ENCODE measurements around the gene PDE6C. TPM values are rescaled to one million over a fixed set of nuclear protein-coding genes. Genes with fewer than 3 reads are reported as not detected.
"Not testable (repeated sequence)": the region's sequence is repeated elsewhere in the genome, so short reads cannot be mapped to it uniquely, and the experiment has no call there.

The PDE6C gene
- total RNA-seq, 1 donor from 2014 or later, result not detected

GRCh38 chr10:93696582-93696981 is 84.2 kb downstream of the PDE6C start:
- FAIRE-seq; DNase-seq (ENCODE audit: low spot score in 2 of 2): not testable (repeated sequence)

GRCh38 chr10:93697207-93697606 is 84.9 kb downstream of the PDE6C start:
- DNase-seq (ENCODE audit: low spot score in 2 of 2) (no peak), FAIRE-seq (no peak)

- DNase-seq (ENCODE audit: low spot score in 2 of 2), result peak in 1 of 2 donors; percentile 16
- no peak for FAIRE-seq
Measured at GRCh38 chr10:93701866-93702209, 89.5 kb downstream of the PDE6C start.

DNA sequence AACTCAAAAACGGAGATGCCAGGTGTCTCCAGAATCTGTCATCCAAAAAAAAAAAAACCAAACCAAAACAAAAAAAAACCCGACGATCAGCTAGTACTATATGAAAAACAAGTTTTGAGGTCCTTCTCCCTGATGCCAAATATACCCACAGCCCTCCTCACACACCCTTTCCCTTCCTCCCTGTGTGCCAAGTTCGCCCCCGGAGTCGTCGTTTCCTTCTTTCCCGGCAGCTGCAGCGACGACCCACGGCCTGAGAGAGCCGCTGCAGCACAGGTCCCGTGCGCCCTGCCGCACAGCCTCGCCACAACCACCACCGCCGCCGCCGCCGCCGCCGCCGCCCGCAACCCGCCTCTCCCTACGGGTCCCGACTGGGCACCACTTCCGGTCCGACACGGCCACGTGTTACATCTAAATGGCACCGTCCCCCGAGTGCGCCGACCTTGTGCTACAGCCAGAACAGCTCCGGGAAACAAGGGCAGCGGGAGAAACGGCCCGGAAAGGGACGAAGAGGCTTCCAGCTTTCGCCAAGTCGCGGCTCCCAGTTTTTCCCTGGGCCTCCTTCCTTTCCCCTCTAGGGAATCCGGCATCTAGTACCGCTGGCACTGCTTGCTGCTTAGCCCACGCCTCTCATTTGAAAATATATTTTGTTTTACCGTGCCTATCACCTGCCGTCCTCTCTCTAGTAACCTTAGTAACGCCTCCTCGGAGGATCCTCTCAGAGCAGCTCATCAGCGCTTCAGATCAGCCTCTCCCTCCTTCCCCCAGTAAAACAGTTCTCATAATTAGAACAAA is 90.1 kb downstream of the PDE6C start, which contains the start of gene FRA10AC1:
TSS of gene FRA10AC1 (minus strand) at position 383 of the 792 bp plus-strand sequence. CDS start 2,486 bp downstream, outside the sequence.
- peak; percentile 70 to 81 for DNase-seq (ENCODE audit: low spot score in 2 of 2)
- FAIRE-seq, result no peak

DNA sequence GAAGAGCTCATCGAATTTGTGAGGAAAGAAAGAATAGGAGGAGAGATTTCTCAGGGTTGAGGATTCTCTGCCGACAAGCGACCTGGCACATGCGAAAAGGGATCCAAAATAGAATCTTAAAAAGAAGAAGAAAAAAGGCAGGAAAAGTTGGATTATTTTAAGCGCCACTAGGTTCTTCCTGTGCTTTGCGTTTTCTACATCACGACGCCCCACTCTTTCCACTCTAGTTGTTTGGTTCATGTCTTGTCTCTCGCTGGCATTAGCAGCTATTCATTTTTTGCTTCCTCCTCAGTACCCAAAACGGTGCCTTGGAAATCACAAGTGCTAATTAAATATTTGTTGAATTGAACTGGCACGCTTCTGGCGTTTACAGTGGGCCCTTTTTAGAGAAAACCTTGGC is 90.7 kb downstream of the PDE6C start:
- DNase-seq (ENCODE audit: low spot score in 2 of 2) (peak in 1 of 2 donors; percentile 31), FAIRE-seq (no peak)

DNA sequence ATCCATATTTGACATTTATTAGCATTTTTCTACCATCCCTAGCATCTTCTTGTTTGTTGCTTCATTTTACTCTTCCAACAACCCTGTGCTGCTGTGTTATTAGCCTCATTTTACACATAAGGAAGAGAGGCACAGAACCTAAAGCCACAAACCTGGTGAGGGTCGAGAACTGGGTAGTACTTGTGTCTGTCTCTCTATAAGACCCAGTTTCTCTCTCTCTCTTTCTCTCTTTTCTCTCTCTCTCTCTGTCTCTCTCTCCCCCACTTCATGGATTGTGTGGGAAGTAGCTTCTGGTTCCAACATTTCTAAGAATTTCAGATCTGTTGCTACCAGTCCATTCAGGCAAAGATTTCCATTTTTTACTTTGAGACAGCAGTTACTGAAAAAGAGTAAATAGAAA is 91.5 kb downstream of the PDE6C start:
- DNase-seq (ENCODE audit: low spot score in 2 of 2) (no peak), FAIRE-seq (no peak)

DNA sequence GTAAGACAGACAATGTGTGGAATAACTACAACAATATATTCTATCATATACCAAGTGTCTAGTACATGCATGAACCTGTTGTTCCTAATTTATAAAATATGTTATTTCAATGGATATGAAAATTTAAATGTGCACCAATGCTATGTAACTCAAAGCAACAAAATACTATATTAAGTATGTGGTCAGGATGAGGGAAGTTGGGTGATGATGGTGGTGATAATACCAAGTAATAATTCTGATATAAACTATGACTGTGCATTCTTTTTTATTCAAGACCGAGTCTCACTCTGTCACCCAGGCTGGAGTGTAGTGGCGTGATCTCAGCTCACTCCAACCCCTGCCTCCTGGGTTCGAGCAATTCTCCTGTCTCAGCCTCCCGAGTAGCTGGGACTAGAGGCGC is 92.1 kb downstream of the PDE6C start:
- FAIRE-seq (no peak), DNase-seq (ENCODE audit: low spot score in 2 of 2) (no peak)

GRCh38 chr10:93707623-93708022 is 95.3 kb downstream of the PDE6C start:
- DNase-seq (ENCODE audit: low spot score in 2 of 2) (no peak), FAIRE-seq (no peak)

- FAIRE-seq (no peak), DNase-seq (ENCODE audit: low spot score in 2 of 2) (no peak)
Measured at GRCh38 chr10:93710333-93710909, 98.1 kb downstream of the PDE6C start.

DNA sequence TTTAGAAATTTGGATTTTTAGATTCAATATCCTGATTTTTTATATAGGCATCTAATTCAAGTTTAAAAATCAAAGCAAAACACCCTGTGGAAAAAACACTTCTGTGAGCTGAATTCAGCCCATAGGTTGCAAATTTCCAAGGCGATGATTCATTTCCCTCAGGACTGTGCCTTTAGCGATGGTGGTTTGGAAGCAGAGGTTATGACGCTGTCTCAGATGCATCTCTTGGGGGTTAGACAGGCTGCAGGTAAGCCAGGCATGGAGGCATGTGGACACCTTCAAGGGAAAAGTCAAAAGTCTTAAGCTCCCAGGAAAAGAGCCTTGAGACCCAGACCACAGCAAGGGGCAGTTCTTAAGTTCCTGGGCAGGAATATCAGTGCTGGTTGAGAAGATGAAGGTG is 99.6 kb downstream of the PDE6C start:
- no peak for FAIRE-seq

GRCh38 chr10:93712593-93712992 is 100.3 kb downstream of the PDE6C start:
- FAIRE-seq, result no peak

More for the DNA sequence above, 99.6 kb downstream of the PDE6C start:
- DNase-seq (ENCODE audit: low spot score in 2 of 2), result no peak

GRCh38 chr10:93715345-93715744 is 103.0 kb downstream of the PDE6C start:
- FAIRE-seq, result no peak
- DNase-seq (ENCODE audit: low spot score in 2 of 2), result no peak

More at GRCh38 chr10:93712593-93712992, 100.3 kb downstream of the PDE6C start:
- no peak for DNase-seq (ENCODE audit: low spot score in 2 of 2)

Other genes starting within 250 kb of the PDE6C start
- gene MYOF, start 130.2 kb upstream of the PDE6C start, total RNA-seq, result 2.9 TPM
- gene CEP55, start 115.9 kb upstream of the PDE6C start, total RNA-seq, result 2.4 TPM
- gene FFAR4, start 45.9 kb upstream of the PDE6C start, total RNA-seq, result not detected
- gene RBP4, start 11.3 kb upstream of the PDE6C start, total RNA-seq, result 9.0 TPM
- gene FRA10AC1, start 90.1 kb downstream of the PDE6C start, total RNA-seq, result 18.8 TPM
- 23.2 TPM for gene LGI1, start 145.4 kb downstream of the PDE6C start, total RNA-seq

Measured in frontal cortex (tissue), 4 donors.